ENCODE results near the gene NOL3.

NOL3 gene

GRCh38 chr16:67206838-67207248, 36.5 kb downstream of the NOL3 start:
- no peak for DNase-seq (ENCODE audit: low spot score)

GRCh38 chr16:67207249-67208091, 37.1 kb downstream of the NOL3 start:
- DNase-seq (ENCODE audit: low spot score) = peak; percentile 32

- no peak for DNase-seq (ENCODE audit: low spot score)
Observed at GRCh38 chr16:67208154-67208896, 38.0 kb downstream of the NOL3 start.

- DNase-seq (ENCODE audit: low spot score) = no peak
Observed at GRCh38 chr16:67209565-67209964, 39.2 kb downstream of the NOL3 start.

- no peak for DNase-seq (ENCODE audit: low spot score)
Observed at GRCh38 chr16:67210069-67210937, 40.0 kb downstream of the NOL3 start.

- DNase-seq (ENCODE audit: low spot score) = no peak
Observed at GRCh38 chr16:67211674-67212073, 41.3 kb downstream of the NOL3 start.

GRCh38 chr16:67212766-67213165, 42.4 kb downstream of the NOL3 start:
- DNase-seq (ENCODE audit: low spot score) = no peak

GRCh38 chr16:67213197-67214019, 43.1 kb downstream of the NOL3 start:
- DNase-seq (ENCODE audit: low spot score) = no peak

GRCh38 chr16:67215706-67216105, 45.4 kb downstream of the NOL3 start:
- DNase-seq (ENCODE audit: low spot score) = no peak

- DNase-seq (ENCODE audit: low spot score) = no peak
Observed at GRCh38 chr16:67216612-67217490, 46.5 kb downstream of the NOL3 start.

- DNase-seq (ENCODE audit: low spot score) = no peak
Observed at GRCh38 chr16:67223992-67224391, 53.7 kb downstream of the NOL3 start.
